ENCODE measurements around the gene PDLIM1.
"Not testable (repeated sequence)": the region's sequence is repeated elsewhere in the genome, so short reads cannot be mapped to it uniquely, and the experiment has no call there.

The PDLIM1 gene

DNA sequence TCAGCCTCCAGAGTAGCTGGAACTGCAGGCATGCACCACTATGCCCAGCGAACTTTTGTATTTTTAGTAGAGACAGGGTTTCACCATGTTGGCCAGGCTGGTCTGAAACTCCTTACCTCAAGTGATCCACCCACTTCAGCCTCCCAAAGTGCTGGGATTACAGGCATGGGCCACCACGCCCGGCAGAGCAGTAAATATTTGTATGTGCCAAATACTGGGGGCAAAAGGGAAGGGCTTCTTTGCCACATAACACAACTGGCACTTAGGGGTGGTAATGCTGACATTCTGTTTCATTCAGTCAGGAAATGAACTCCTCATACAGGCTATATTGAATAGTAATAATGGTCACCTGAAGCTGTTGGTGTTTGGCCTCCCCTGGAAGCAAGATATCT lies 55.1 kb downstream of the PDLIM1 start:
- H3K27ac ChIP-seq, result no peak overlapping the region

DNA sequence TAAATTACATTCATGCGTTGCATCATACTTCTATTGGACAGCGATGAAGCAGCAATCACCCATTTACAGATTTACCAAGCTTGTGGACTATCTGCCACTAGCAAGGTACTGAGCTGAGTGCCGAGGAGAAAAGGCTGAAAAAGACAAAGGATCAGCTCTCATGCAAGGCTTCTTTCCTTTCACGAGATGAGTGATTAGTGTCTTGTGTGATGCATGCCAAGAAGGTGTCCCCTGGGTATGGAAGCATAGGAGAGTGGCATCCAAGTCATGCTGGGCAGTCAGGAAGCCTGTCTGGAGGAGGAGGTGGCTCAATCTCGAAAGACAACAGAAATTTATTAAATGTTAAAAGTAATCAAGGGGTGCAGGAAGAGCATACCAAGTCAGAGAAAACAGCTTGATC lies 55.9 kb downstream of the PDLIM1 start:
- no peak for TF ChIP-seq ZFX (IDR thresholded peaks at IDR 0.05; ENCODE audit: borderline replicate concordance)
- TF ChIP-seq, protein P1, sequence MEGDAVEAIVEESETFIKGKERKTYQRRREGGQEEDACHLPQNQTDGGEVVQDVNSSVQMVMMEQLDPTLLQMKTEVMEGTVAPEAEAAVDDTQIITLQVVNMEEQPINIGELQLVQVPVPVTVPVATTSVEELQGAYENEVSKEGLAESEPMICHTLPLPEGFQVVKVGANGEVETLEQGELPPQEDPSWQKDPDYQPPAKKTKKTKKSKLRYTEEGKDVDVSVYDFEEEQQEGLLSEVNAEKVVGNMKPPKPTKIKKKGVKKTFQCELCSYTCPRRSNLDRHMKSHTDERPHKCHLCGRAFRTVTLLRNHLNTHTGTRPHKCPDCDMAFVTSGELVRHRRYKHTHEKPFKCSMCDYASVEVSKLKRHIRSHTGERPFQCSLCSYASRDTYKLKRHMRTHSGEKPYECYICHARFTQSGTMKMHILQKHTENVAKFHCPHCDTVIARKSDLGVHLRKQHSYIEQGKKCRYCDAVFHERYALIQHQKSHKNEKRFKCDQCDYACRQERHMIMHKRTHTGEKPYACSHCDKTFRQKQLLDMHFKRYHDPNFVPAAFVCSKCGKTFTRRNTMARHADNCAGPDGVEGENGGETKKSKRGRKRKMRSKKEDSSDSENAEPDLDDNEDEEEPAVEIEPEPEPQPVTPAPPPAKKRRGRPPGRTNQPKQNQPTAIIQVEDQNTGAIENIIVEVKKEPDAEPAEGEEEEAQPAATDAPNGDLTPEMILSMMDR (IDR thresholded peaks at IDR 0.05), result no peak
- no peak overlapping the region for H3K27ac ChIP-seq

More for the DNA sequence above, 55.1 kb downstream of the PDLIM1 start:
- TF ChIP-seq, protein P1 (IDR thresholded peaks at IDR 0.05), result no peak
- no peak for TF ChIP-seq ZFX (IDR thresholded peaks at IDR 0.05; ENCODE audit: borderline replicate concordance)

DNA sequence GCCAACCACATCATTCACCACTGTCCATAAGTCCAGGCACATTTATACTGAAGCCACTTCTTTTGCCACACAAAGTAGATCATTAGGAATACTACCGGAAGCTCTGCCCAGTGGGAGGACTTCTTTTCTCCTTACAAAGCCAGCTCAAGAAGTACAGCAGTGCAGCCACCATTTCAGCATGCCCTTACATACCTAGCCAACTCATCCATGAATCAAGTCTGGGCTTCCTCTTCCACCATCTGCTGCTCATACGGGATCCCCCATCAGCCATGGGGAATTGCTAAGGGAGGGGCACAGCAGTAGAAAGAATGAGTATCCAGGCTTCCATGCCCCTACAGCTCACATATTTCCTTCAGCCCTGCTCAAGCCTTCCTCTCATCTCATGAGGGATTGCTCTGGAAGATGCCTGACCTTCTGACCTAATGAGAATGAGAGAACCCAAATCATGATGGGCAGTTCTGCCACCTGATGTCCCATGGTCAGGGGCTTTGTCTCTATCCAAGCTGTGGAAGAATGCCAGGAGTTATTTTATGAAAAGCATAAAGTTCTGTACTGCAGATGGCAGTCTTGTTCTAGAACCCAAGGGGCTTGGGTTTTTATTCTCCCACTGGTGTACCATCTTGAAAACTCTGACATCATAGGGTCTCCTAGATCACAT lies 57.3 kb downstream of the PDLIM1 start:
- TF ChIP-seq, protein P1 (IDR thresholded peaks at IDR 0.05), result no peak
- H3K27ac ChIP-seq, result no peak overlapping the region

DNA sequence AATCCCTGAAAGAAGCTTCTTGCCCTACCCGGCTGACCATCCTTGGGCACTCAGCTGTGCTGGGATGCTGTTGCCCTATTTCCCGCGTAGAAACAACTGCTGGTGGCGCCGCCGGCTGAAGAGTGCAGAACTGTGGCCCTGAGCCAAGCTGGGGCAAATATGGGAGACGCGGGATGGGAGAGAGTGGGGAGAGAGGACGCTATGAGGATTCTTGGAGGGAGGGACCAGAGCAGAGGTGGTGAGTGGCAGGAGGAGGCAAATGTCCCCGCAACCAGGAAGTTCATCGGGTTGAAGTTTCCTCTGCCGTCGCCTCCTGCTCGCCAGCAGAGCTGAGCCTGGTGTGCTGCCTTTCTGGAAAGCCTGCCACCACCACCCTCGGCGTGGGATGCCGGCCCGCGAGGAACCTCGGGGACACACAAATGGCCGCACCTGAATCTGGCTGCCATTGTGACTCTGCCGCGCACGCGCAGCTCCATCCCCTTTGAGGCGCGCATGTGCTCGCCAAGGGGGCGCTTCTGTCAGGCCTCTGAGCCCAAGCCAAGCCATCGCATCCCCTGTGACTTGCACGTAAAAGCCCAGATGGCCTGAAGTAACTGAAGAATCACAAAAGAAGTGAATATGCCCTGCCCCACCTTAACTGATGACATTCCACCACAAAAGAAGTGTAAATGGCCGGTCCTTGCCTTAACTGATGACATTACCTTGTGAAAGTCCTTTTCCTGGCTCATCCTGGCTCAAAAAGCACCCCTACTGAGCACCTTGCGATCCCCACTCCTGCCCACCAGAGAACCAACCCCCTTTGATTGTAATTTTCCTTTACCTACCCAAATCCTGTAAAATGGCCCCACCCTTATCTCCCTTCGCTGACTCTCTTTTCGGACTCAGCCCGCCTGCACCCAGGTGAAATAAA lies 59.9 kb downstream of the PDLIM1 start:
- not testable (repeated sequence) for H3K27ac ChIP-seq

DNA sequence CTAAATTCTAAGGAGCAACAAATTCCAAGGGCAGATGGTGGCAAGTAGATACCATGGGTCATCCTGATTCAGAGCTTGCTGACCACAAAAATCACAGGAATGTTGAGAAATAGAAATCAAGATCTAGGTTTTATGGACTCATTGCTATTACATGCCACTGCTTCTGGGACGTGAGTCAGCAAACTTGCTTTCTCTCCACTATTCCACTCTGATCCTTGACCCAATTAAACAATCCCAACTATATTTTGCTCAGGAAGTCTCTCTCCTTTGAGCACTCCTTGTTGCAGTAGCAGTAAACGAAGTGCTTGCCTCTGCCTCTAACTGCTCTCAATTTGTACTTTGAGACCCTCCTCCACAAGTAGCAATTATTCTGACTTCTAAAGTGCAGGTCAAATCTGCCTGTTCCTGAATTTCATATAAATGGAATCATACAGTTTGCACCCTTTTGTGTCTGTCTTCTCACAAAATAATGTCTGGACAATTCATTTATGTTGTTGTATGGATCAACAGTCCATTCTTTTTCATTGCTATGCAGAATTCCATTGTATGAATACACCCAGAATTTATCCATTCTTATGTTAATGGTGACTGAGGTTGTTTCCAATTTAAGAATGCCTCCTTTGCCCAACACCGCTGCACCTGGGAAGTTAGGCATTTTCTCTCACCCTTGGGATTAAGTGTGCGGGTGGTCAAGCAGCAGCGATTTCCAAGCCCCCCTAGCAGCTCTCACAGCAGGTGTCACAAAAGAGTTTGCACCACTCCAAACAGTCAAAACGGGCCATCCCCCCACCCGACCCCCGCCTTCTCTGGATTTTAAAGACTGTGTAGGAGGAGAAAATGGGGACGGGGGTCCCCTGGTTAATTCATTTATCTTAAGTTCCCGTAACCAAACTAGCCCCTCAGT lies 60.8 kb downstream of the PDLIM1 start:
- no peak overlapping the region for H3K27ac ChIP-seq
- TF ChIP-seq, protein P1 (IDR thresholded peaks at IDR 0.05), result no peak
- no peak for TF ChIP-seq ZFX (IDR thresholded peaks at IDR 0.05; ENCODE audit: borderline replicate concordance)

DNA sequence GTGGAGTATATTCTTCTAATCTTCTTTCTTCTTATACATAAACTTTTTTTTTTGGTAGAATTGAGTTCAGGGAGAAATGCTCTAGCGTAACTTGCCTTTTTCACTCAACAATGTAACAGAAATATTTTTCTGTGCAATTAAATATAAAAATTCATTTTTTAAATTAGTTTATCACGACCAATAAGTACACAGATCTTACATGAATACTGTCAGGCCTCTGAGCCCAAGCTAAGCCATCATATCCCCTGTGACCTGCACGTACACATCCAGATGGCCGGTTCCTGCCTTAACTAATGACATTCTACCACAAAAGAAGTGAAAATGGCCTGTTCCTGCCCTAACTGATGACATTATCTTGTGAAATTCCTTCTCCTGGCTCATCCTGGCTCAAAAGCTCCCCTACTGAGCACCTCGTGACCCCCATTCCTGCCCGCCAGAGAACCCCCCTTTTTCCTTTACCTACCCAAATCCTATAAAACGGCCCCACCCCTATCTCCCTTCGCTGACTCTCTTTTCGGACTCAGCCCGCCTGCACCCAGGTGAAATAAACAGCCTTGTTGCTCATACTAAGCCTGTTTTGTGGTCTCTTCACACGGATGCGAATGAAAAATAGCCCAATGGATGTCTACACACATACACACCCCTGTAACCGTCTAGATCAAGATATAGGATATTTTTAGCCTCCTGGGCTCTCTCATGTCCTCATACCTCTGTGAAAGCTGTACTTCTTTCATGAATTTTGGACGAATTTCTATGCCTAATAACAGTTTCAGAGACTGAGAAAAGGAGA lies 61.7 kb downstream of the PDLIM1 start:
- not testable (repeated sequence) for H3K27ac ChIP-seq

DNA sequence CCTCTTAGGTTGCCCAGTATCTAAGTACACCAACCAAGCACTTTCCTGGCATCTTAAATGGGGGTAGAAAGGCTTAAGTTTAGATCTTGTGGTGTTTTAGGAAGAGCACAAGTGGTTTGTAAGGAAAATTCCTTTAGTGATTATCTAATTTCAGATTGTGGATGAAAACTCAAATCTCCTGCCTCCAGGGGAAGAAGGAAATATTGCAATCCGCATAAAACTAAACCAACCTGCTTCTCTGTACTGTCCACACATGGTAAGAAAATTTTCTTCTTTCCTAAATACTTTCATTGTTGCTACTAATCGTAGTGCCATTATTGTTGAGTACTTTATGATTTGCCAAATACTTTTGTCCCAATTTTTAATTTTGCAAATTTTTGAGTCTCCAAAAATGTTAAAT lies 65.7 kb downstream of the PDLIM1 start:
- H3K27ac ChIP-seq, result no peak overlapping the region
- TF ChIP-seq, protein P1 (IDR thresholded peaks at IDR 0.05), result no peak
- no peak for TF ChIP-seq ZFX (IDR thresholded peaks at IDR 0.05; ENCODE audit: borderline replicate concordance)
